PC-3 (cell line): ENCODE data around the gene ALX4. TPM values are rescaled to one million over a fixed set of nuclear protein-coding genes. Genes with fewer than 3 reads are reported as not detected.

Experiments used
- ATAC-seq: fragments of 200-7000 bp; cut with Tn5 transposase; 2 replicates; pipeline ENCODE4 v1.9.1; 2020; ENCODE audit warnings: mild to moderate bottlenecking, moderate library complexity
- BruUV-seq: library from RNA; stranded (reverse); fragments of 400-500 nt; replicated peaks from 2 replicates; lab custom pipeline; 2021; lab: Mats Ljungman, UMichigan
- CTCF ChIA-PET: fragments of 300-600 bp; sonication (Branson Sonifier 250); formaldehyde crosslinking; loops from one replicate; lab custom pipeline; 2022; ENCODE audit warnings: antibody characterized with exemption; lab: Charles Lee
- POLR2A ChIA-PET: fragments of 300-600 bp; sonication (Branson Sonifier 250); formaldehyde crosslinking; loops from one replicate; lab custom pipeline; 2022; ENCODE audit warnings: antibody characterized with exemption; ENCODE audit not compliant: unreplicated experiment; lab: Charles Lee
- DNase-seq: peaks from one replicate; pipeline ENCODE4 v3.0.0-alpha.2; 2015
- H2AFZ ChIP-seq: fragments of 300-600 bp; sonication (generic); 2 replicates; pipeline ENCODE4 v1.6.0; 2016; ENCODE audit warnings: antibody characterized with exemption, low read length
- H3F3A ChIP-seq: fragments of 300-600 bp; sonication (generic); one replicate; pipeline ENCODE4 v1.6.0; 2017; ENCODE audit warnings: antibody characterized with exemption, low read length, control low read depth, mild to moderate bottlenecking; ENCODE audit not compliant: unreplicated experiment
- H3K27ac ChIP-seq: fragments of 300-600 bp; sonication (generic); 2 replicates; pipeline ENCODE4 v1.5.1; 2016; ENCODE audit warnings: mild to moderate bottlenecking, low read length
- H3K27me3 ChIP-seq: fragments of 300-600 bp; sonication (generic); 2 replicates; pipeline ENCODE4 v1.6.1; 2016; ENCODE audit warnings: low read length, mixed read lengths
- H3K36me3 ChIP-seq: fragments of 300-600 bp; sonication (generic); 2 replicates; pipeline ENCODE4 v1.6.1; 2016; ENCODE audit warnings: low read depth, mixed run types, low read length, mixed read lengths
- H3K4me1 ChIP-seq: fragments of 300-600 bp; sonication (generic); 2 replicates; pipeline ENCODE4 v1.5.1; 2016; ENCODE audit warnings: low read length; ENCODE audit not compliant: insufficient read depth
- H3K4me2 ChIP-seq: fragments of 300-600 bp; sonication (generic); 2 replicates; pipeline ENCODE4 v1.6.0; 2016; ENCODE audit warnings: low read length
- H3K4me3 ChIP-seq: fragments of 300-600 bp; sonication (generic); 2 replicates; pipeline ENCODE4 v1.5.1; 2016; ENCODE audit warnings: mild to moderate bottlenecking, low read length, mixed read lengths
- H3K79me2 ChIP-seq: fragments of 300-600 bp; sonication (generic); 2 replicates; pipeline ENCODE4 v1.6.1; 2017; ENCODE audit warnings: low read length, mixed read lengths
- H3K9ac ChIP-seq: fragments of 300-600 bp; sonication (generic); 2 replicates; pipeline ENCODE4 v1.6.0; 2016; ENCODE audit warnings: mild to moderate bottlenecking, low read length
- H3K9me2 ChIP-seq: fragments of 300-600 bp; sonication (generic); replicated peaks from 2 replicates; pipeline ENCODE4 v1.6.1; 2016; ENCODE audit warnings: mixed run types, low read length, mixed read lengths
- H3K9me3 ChIP-seq: fragments of 300-600 bp; sonication (generic); 2 replicates; pipeline ENCODE4 v1.6.1; 2016; ENCODE audit warnings: low read length, mixed read lengths
- H4K20me1 ChIP-seq: fragments of 300-600 bp; sonication (generic); 2 replicates; pipeline ENCODE4 v1.6.1; 2016; ENCODE audit warnings: low read length, mixed read lengths
- CTCF ChIP-seq: fragments of 300-600 bp; sonication (generic); conservative IDR thresholded peaks from 2 replicates; pipeline ENCODE4 v1.5.1; 2017; ENCODE audit warnings: antibody characterized with exemption, low read depth, mild to moderate bottlenecking, low read length
- EZH2 ChIP-seq: fragments of 300-600 bp; sonication (generic); IDR thresholded peaks from one replicate; pipeline ENCODE4 v1.6.1; 2017; ENCODE audit warnings: antibody characterized with exemption, mild to moderate bottlenecking, low read length; ENCODE audit not compliant: unreplicated experiment
- EZH2phosphoT487 ChIP-seq: fragments of 300-600 bp; sonication (generic); IDR thresholded peaks from 2 replicates; pipeline ENCODE4 v1.6.1; 2018; ENCODE audit warnings: mild to moderate bottlenecking, antibody characterized with exemption, low read length, borderline replicate concordance
- intact Hi-C: fragments of 100-400 bp; cut with micrococcal nuclease; formaldehyde crosslinking; loops from 2 replicates; pipeline ENCODE4 v1.9.0; 2023
- total RNA-seq: library from RNA; depleted of rRNA; stranded (reverse); fragments of >200 nt; gene quantifications from 2 replicates; pipeline ENCODE4 v1.2.3, GENCODE V29; 2014

The ALX4 gene
- total RNA-seq, 1 experiment from 2014 or later = not detected

GRCh38 chr11:44285756-44286155, 24.2 kb downstream of the ALX4 start:
- TF ChIP-seq EZH2phosphoT487 (no peak), CTCF (no peak), EZH2 (no peak)
- Histone ChIP-seq H3K9me3 (no peaks in the 10 kb centered on the region), H3K36me3 (no peaks in the 10 kb centered on the region), H3K79me2 (no peaks in the 10 kb centered on the region), H3K27ac (no peak overlapping the region), H4K20me1 (no peaks in the 10 kb centered on the region), H3K9ac (no peak overlapping the region), H3K4me1 (no peaks in the 10 kb centered on the region), H3K4me3 (no peak overlapping the region), H3K4me2 (no peak overlapping the region), H3K9me2 (no peaks in the 10 kb centered on the region), H2AFZ (peak overlapping the region; percentile 17; the same call in 1 of the 2 replicates), H3F3A (no peaks in the 10 kb centered on the region), H3K27me3 (no peaks in the 10 kb centered on the region)
- intact Hi-C loops = loop anchor here (1.0 to 10.0 kb wide), 2 partner anchors 151 to 253 kb away; no protein-coding TSS in a partner anchor
- ChIA-PET CTCF (interaction anchor here (0.7 kb wide), 1 partner anchor 175 kb away, joined by 3 read pairs; no protein-coding TSS in a partner anchor), POLR2A (interaction anchor here (0.7 kb wide), 1 partner anchor 199 kb away, joined by 4 read pairs; no protein-coding TSS in a partner anchor)
- 0 out of 2 replicates have a peak, but pooled peaks have one; percentile 20 for ATAC-seq
- no peak for DNase-seq
- BruUV-seq = no TSS peak

GRCh38 chr11:44282620-44283019, 27.3 kb downstream of the ALX4 start:
- no peak for DNase-seq
- ChIA-PET POLR2A (no interaction called here), CTCF (no interaction called here)
- H3K27ac ChIP-seq = no peak overlapping the region
- no peak for TF ChIP-seq CTCF
- TF ChIP-seq EZH2phosphoT487 = no peak
- TF ChIP-seq EZH2 = no peak
- H3K36me3 ChIP-seq = no peaks in the 10 kb centered on the region
- peaks cover 8% of the 10 kb centered on the region; the same call in 1 of the 2 replicates for H3K27me3 ChIP-seq
- no peak overlapping the region for H2AFZ ChIP-seq
- no peaks in the 10 kb centered on the region for H4K20me1 ChIP-seq
- intact Hi-C loops = loop anchor here (10.0 kb wide), 1 partner anchor 148 kb away; no protein-coding TSS in a partner anchor
- no peaks in the 10 kb centered on the region for H3K9me2 ChIP-seq
- H3K9ac ChIP-seq = no peak overlapping the region
- no peak overlapping the region for H3K4me2 ChIP-seq
- H3K9me3 ChIP-seq = no peaks in the 10 kb centered on the region
- no peak for ATAC-seq
- H3F3A ChIP-seq = no peaks in the 10 kb centered on the region
- no TSS peak for BruUV-seq
- H3K4me3 ChIP-seq = no peak overlapping the region
- H3K79me2 ChIP-seq = no peaks in the 10 kb centered on the region
- no peaks in the 10 kb centered on the region for H3K4me1 ChIP-seq

- Histone ChIP-seq H2AFZ (no peak overlapping the region), H3K4me2 (no peak overlapping the region), H3K4me3 (no peak overlapping the region), H3K27ac (no peak overlapping the region), H3K4me1 (no peaks in the 10 kb centered on the region), H3K9me2 (no peaks in the 10 kb centered on the region), H3F3A (no peaks in the 10 kb centered on the region), H3K27me3 (peaks cover 8% of the 10 kb centered on the region; the same call in 1 of the 2 replicates), H3K79me2 (no peaks in the 10 kb centered on the region), H3K9ac (no peak overlapping the region), H3K36me3 (no peaks in the 10 kb centered on the region), H4K20me1 (no peaks in the 10 kb centered on the region), H3K9me3 (no peaks in the 10 kb centered on the region)
- ATAC-seq (no peak), DNase-seq (no peak)
- POLR2A ChIA-PET = no interaction called here
- CTCF ChIA-PET = no interaction called here
- intact Hi-C loops = loop anchor here (10.0 kb wide), 1 partner anchor 146 kb away; no protein-coding TSS in a partner anchor
- TF ChIP-seq EZH2 (no peak), CTCF (no peak), EZH2phosphoT487 (no peak)
- BruUV-seq = no TSS peak
Observed at GRCh38 chr11:44281151-44281550, 28.8 kb downstream of the ALX4 start.
